Mucosa of gallbladder (tissue), 1 donor: ENCODE data around the gene GOLGA1. TPM values are rescaled to one million over a fixed set of nuclear protein-coding genes. Genes with fewer than 3 reads are reported as not detected.
"Not testable (repeated sequence)": the region's sequence is repeated elsewhere in the genome, so short reads cannot be mapped to it uniquely, and the experiment has no call there.

Source experiments
- DNase-seq: peaks from one replicate; pipeline ENCODE4 v3.0.0-alpha.2; 2020; ENCODE audit warnings: low spot score
- total RNA-seq: library from RNA; stranded (reverse); gene quantifications from one replicate; pipeline ENCODE4 v1.2.1, GENCODE V29; 2021
- donor health status: DM: no; HTN: no; CAD: no.

The GOLGA1 gene
- total RNA-seq, 1 donor from 2014 or later, result 23.3 TPM

DNA sequence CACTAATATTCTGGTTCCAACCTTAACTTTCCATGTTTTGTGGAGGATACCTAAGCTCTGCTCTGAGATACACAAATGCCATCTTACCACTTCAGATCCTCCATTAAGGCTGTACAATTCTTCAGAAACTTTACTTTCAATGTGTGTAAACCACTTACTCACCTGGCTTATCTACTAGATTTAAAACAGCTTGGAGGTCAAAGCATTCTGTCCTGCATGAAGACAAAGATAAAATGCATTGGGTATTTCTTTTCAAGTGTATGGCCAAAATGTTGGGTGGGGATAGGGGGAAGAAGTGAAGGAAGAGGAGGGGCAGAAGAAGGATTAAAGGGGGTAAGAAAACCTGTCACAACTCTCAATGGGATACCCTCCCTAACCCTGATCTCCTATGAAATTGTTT lies 939 bp downstream of the GOLGA1 start:
- DNase-seq, result no peak

DNA sequence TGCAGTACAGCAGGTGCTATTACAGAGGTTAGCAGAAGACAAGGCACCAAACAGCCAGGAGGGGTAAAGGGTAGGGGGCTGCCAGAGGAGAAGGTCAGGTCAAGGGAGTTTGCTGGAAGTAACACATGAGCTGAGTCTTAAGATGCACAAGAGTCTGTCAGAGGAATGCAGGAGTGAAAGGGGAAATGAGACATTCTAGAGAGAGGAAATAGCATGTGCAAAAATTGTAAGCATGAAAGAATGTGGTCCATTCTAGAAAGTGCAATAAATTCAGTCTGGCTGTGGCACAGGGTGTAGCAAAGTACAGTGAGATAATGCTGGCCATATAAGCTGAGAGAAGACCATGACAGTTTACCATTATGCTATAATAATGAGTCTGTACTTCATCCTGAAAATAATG lies 6.6 kb downstream of the GOLGA1 start:
- no peak for DNase-seq

DNA sequence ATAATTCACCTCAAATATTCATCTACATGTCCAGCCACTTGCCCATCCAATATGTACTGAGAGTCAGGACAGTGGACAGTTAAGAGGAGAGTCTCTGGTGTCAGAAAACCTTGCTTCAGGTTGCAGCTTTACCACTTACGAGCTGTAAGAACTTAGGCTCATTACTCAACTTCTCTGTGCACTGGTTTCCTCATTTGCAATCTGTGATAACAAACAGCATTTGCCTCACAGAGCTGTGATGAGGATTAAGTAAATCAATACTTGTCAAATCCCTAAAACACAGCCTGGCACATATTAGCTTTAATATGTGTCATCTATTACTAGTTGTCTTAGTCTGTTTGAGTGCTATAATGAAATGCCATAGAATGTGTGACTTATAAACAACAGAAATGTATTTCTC lies 8.6 kb downstream of the GOLGA1 start:
- no peak for DNase-seq

DNA sequence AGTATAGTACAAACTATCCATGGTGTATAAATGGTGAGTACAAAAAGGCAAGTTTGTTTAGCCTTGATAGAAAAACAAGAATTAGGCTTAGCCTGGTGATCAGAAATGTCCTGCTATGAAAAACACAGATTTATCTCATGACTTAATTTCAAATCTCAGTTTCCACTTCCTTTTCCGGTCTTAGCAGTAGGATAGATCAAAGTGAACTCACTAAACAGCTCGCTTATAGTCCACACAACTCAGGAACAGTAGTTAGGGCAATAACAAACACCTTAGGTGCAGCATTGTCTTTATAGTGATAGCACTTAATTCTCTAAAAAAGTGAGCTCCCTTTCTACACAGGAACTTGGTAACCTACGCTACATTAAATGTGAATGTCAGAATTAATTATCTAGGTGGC lies 11.4 kb downstream of the GOLGA1 start:
- DNase-seq, result no peak

DNA sequence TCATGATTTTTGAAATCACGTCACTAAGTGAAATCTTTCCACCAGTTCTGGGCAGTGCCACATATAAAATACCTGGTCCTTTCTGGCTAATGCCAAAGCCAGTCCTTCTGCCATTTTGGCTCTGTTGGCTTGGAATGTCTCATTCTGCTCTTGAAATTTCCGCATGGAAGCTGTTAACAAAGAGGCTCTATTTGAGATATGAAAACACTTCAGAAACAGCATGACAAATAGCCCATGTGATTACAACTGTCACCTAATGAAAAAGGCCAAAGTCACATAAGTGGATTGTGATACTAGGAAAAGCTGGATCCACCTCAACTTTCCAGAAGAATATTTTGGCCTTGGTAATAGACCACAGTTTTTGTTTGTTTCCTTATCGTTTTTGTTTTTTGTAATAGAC lies 12.8 kb downstream of the GOLGA1 start:
- no peak for DNase-seq

DNA sequence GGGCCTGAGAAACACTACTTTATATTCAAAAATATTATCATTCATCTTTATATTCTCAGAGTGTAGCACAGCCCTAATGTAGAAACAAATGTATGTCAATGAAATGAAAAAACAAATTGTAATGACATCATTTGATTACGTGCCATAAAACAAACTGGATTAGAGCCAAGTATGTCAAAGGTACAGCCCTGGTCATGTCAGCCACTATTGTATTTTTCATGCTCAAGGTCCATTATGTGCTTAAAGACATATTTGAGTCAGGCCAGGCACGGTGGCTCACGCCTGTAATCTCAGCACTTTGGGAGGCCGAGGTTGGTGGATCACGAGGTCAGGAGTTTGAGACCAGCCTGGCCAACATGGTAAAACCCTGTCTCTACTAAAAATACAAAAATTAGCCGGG lies 20.5 kb downstream of the GOLGA1 start:
- DNase-seq, result not testable (repeated sequence)

DNA sequence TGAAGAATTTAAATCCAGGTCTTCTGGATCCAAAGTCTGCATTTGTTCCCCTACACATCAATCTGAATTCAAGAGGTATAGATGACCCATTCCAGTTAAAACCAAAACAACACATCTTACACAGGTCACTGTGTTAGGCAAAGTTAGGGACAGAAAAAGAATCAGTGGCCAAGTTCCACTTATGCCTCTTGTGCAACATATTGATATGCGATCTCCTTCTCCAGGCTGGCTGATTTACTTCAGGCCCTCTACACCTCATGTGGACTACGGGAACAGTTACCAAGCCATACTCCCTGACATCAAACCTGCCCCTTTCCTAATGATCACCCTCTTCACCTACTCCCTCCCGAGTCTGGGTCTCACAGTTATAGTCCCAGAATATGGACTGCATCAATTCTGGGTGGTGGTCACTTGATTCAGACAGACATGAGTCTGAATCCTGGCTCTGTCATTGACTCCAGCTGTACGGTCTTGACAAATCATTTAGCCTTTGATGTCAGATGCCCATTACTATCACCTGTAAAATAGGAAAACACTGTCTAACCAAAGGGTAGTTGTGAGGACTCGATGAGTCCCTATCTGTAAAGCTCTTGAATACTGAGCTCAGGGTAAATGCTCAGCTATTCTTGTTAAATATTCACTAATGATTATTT lies 26.0 kb downstream of the GOLGA1 start:
- no peak for DNase-seq

DNA sequence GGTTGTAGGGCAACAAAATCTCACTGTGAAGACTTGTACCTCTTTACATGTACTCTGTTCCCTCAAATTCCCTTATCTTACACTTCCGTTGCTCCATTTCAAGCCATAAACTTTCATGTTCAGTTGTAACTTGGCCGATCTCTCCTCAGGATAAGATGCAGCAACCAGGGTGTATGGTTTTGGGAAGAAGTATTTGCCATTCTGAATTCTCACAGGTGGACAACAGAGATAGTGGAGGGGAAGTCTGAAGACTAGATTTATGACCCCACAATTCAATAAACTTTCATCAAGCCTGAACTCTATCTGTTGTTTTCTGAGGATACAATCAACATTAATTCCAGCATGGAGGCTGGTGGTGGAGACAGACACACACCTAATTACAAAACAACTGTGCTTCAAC lies 27.5 kb downstream of the GOLGA1 start:
- DNase-seq, result no peak

DNA sequence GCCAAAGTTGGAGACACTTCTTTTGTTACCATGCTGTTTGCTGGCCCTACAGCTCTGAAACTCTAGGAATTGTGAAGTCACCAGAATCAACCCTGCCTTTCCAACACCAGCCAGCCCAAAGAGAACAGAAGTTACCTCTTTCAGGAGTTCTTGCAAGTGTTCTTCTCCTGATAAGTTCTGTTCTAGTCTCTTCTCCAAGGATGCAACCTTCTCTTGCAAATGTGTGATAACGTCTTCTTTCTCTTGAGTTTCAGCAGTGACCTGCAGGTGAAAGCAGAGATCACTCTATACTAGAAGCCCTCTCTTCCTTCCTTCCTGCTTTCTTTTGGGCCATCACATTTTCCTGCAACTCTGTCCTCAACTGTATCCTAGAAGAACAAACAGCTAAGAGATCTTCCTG lies 29.1 kb downstream of the GOLGA1 start:
- DNase-seq, result no peak

DNA sequence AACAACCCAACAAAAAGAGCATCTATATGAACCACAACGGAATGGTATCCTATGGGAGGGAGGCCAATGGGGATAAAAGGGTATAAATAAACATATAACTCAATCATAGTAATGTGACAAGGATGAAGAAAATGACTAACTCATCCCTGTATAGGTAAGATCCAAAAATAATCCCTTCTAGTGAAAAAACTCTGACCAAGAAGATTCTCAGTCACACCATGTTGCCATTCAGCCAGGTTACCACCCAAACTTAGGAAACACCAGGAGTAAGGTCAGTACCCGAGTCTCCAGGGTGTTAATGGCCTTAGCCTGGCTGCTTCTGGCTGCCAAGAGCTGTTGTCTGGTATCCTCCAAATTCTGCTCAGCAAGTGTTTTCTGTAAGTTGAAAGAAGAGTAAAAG lies 32.8 kb downstream of the GOLGA1 start:
- no peak for DNase-seq

DNA sequence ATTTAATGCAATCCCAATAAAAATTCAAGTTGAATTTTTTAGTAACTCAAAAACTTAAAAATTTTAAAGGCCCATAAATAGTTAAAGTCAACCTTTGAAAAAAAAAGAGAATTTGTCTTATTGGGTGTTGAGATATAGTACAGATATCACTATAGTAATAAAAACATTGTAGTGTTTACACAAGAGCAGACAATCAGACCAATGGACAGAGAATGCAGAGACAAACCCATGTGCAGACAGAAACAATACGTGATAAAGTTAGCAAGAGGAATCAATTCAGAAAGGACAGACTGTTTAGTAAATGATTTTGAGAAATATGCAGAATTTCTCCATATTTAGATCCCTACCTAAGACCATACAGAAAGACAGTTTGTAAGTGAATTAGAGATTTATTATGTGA lies 33.9 kb downstream of the GOLGA1 start:
- DNase-seq, result no peak

DNA sequence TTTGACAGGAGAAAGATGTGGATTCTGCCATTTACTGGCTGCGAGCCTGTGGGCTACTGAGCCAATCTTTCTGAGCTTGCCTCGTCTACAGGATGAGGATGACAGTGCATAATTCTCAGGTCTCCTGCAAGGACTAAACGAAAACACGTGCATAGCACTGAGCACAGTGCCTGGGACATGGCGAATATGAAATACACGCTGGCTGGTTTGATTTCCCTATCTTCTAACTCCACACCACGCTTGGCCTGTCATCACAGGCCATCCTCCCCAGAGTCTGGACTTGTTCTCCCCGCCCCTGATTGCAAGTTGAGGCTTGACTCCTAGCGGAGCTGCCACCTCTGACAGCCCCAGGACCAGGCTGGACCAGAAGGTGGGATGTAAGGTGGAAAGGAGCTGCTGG lies 41.0 kb downstream of the GOLGA1 start:
- DNase-seq, result no peak

DNA sequence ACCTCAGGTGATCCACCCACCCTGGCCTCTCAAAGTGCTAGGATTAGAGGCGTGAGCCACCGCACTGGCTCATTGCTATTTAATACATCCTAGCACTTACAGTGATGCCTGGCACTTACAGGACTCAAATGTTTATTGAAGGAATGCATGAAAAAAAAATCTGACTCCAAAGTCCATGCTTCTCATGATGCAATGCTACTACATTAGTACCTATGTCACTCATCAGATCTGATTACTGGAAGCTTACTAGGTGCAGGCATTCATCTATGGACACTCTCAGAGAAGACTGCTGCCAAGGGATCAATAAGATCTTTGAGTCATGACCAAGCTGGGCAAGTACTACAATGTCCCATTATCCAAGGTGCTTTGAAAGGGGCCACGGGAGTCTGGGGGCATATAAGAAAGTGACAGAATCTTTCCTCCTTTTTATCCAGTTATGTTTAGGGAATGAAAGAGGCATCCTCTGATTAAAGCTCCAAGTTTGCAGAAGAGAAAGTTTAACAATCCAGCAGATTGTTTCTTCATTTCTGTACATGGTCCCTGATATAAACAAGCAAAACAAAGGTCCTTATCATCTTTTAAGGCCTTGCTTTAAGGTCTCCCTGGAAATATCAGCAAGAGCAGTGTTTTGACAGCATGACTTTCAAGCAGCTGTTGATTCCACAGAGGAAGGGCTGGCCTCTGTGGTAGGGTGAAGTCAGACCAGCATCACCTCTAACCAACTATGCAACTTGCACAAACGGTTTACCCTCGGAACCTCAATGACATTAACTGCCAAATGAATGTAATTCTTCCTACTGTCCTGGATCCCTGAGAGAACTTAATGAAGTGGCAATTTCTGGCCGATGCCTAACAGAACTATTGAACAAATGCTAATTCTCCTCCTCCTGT lies 43.1 kb downstream of the GOLGA1 start:
- peak; percentile 54 for DNase-seq

DNA sequence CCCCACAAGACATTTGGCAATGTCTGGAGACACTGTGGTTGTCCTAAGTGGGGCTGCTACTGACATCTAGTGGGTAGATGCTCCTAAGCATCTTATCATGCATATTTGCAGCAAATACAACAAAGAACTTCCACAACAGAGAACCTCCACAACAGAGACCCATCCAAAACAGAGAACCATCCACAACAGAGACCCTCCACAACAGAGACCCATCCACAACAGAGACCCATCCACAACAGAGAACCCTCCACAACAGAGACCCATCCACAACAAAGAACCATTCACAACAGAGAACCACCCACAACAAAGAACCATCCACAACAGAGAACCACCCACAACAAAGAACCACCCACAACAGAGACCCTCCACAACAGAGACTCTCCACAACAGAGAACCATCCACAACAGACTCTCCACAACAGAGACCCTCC lies 46.1 kb downstream of the GOLGA1 start:
- DNase-seq, result no peak

DNA sequence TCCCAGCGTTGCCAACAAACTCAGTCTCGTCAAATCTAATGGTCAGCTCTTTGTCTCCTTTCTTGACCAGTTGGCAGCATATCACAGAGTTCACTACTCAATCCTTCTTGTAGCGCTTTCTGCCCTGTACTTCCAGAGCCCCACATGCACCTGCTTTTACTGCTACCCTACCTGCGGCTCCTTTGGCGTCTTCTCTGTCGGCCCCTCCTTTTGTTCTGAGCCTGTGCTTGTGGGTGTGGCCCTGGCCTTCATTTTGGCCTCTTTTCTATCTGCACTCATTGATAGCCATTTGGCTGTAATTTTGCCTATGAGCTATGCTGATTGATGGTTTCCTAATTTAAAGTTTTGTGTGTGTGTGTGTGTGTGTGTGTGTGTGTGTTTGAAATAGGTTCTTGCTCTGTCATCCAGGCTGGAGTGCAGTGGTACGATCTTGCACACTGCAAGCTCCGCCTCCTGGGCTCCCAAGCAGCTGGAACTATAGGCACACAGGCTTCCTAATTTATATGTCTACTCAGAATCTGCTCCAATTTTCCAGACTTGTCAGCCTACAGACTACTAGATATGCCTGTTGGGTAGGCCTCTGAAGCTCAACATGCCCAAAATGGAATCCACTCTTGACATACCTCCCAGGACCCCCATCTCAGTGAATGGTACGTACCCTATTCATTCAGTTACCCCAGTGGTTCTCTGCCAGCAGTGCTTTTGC lies 46.7 kb downstream of the GOLGA1 start:
- DNase-seq, result no peak

DNA sequence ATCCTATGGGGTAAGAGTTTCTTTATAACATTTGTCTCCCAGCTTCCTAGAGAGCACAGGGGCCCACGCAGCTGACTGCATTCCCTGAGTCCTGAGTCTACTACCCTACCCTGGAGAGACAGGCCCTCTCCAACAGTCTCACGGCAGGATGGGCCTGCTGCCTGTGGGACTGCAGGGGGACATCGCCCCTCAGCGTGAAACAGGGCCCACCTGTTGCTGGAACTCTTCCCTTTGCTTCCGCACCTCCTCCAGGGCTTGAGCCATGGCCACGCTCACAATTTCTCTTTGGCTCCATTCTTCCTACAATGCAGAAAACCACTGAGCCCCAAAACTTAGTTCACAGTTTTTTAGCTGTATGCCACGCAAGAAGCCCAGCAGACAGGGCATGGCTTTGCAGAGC lies 50.7 kb downstream of the GOLGA1 start:
- no peak for DNase-seq

DNA sequence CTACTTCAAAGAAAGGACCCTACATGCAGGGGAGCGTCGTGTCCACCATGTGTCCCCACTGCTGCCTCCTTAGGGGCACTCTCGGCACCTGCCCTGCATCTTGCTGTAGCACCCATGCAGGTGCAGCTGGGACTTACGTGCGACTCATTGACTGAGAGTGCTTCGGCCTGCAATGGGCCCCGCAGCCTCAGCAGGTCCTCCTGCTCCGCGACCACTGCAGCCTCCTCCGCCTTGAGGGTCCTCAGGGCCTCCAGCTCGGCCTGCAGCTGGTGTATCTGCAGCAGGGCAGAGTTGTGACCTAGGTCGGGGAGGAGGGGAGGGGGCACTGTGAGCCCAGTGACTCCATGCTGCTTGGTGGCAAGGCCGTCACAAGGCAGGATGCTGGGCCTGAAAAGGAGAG lies 51.9 kb downstream of the GOLGA1 start:
- DNase-seq, result no peak

DNA sequence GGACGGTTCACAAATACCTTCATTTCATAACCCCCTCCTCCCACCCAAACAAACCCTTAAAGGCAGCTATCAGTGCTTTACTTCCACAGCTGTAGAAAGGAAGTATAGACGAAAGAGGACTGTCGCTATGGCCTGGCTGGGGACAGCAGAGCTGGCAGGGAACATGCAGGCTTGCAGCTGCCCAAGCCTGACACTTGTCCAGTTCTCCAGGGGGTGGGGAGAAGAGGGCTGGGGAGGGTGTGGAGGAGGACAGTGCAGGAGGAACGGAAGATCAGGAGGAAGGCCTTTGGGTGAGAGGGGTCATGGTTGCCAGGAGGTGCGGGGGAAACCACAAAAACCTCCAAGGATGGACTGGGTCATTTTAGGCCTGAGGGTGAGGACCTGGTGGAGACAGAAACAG lies 53.1 kb downstream of the GOLGA1 start:
- no peak for DNase-seq

DNA sequence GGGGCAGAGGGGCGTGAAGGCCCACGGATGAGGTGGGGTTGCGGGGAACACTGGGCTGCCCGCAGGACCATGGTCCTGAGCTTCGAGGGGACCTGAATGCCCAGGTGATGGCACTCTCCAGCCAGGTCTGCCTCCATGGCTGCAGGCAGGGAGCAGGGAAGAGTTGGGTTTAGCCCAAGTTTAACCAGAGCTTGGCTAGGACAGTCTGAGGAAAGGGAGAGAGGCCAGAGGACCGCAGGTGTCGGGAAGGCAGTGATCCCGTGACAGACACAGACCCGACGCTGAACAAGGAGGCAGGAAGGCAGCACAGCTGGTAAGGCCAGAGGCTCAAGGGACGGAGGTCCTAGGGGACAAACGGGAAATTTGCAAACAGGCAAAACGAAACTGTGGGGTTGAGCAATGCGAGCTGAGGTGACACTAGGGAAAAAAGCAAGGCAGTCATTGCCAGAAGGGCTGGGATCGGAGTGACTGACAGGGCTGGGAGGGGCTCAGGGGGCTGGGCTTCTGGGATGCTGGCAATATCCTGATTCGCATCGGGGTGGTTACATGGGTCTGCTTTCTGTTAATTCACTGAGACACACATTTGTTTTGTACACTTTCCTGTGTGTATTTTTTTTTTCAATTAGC lies 53.9 kb downstream of the GOLGA1 start:
- no peak for DNase-seq

DNA sequence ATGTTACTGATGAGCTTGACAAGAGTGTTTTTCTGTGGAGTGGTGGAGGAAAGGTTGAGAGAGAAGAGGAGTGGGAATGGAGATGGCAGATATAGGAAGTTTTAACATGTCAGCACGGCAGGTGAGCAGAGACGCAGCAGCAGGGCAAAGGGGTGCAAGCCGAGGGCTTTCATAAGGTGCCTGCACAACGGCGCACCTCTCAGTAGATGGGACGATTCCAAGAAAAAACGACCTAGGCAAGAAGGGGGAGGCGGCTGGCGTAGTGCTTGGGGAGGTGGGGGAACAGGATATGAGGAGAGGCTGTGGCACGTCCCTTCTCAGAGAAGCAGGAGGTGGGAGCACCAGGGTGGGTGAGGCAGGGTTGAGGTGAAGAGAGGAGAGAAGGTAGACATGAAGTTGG lies 54.4 kb downstream of the GOLGA1 start:
- no peak for DNase-seq

DNA sequence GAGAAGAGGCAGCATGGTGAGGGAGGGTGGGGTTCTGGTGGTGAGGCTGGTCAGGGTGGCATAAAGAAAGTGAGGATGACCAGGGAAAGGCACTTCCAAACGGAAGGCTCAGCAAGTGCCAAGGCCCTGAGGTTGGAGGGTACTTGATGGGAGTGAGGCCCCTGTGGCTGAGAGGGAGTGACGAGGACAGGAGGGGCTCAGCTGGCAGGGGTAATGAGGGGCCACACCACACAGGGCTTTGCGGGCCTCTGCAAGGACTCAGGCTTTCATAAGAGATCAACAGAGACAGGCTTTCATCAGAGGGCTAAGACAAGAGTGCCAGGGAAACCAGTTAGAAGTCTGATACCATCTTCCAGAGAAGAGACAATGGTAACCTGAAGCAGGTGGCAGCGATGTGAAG lies 55.3 kb downstream of the GOLGA1 start:
- DNase-seq, result no peak

DNA sequence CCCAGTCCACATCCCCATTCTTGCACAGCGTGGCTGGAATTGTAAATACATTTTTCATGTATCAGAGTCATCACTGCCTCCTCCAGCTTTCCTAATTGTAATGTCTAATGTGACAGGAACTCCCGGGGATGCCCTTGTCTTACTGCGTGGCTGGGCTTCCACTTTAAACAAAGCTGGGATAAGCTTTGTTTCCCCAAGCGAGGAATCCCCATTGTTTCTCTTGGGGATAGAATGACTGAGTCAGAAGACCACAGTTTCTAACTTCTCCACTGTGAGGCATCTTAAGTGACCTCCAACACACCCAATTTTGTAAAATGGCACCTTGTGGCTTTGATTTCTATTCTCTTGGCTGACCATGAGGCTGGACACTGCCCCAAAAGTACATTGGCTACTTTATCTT lies 56.5 kb downstream of the GOLGA1 start:
- DNase-seq, result no peak
